HG03175 (cell line): ENCODE results near the gene KCNH4.
"Not testable (repeated sequence)": the region's sequence is repeated elsewhere in the genome, so short reads cannot be mapped to it uniquely, and the experiment has no call there.

Experiments used
- ATAC-seq: cut with Tn5 transposase; IDR thresholded peaks from one replicate; pipeline ENCODE4 v1.9.1; 2021; ENCODE audit warnings: mild to moderate bottlenecking, moderate library complexity; ENCODE audit not compliant: unreplicated experiment

The KCNH4 gene

DNA sequence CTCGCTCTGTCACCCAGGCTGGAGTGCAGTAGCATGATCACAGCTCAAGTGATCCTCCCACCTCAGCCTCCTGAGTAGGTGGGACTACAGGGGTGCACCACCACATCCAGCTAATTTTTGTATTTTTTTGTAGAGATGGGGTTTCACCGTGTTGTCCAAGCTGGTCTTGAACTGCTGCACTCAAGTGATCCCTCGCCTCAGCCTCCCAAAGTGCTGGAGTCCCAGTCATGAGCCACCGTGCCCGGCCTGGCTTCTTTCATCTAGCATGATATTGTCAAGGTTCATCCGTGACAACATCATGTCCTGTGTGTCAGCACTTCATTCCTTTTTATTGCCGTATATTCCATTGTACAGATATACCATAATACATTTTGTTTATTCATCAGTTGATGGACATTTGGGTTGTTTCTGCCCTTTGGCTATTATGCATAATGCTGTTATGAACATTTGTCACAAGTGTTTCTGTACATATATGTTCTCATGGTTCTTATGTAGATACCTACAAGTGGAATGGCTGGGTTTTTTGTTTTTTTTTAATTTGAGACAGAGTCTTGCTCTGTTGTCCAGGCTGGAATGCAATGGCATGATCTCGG is 16.7 kb upstream of the KCNH4 start:
- ATAC-seq = no peak

DNA sequence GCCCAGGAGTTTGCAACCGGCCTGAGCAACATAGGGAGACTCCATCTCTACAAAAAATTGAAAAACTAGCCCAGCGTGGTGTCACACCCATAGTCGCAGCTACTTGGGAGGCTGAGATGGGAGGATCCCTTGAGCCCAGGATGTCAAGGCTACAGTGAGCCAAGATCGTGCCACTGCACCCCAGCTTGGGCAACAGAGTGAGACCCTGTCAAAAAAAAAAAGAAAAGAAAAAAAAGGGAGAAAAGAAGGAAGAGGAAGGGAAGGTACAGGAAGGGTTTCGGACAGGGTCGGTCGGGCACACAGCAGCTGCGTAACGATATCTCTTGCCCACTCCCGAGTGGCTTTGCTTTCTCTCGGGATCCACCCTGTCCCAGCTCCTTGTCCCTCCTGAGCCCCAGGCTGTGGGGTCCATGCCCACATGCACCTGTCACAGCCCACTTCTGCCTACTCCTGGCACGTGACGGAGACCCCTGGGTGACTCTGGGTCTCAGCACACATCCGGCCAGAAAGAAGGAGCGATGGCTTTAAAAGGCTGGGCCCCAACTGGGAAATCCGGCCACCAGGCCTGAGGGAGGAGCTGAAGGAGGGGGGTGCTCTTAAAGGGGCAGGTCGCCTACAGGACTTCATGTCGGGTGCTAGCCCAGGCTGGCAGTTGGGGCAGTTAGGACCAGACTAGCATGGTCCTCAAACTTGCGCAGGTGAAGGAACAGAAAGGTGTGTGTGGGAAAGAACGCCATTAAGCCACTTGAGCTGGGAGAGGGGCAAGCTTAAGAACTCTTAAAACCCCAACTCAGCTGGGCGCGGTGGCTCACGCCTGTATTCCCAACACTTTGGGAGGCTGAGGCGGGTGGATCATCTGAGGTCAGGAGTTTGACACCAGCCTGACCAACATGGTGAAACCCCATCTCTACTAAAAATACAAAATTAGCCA is 13.3 kb upstream of the KCNH4 start, which contains the start of gene GHDC:
Gene GHDC, minus strand, starts transcription at position 526 of the 931 bp plus-strand sequence. CDS start 913 bp downstream, outside the sequence.
- ATAC-seq = peak; percentile 90

- no peak for ATAC-seq
Measured at GRCh38 chr17:42193216-42193968, 12.4 kb upstream of the KCNH4 start.

- ATAC-seq = no peak
Measured at GRCh38 chr17:42192189-42193126, 11.5 kb upstream of the KCNH4 start.

DNA sequence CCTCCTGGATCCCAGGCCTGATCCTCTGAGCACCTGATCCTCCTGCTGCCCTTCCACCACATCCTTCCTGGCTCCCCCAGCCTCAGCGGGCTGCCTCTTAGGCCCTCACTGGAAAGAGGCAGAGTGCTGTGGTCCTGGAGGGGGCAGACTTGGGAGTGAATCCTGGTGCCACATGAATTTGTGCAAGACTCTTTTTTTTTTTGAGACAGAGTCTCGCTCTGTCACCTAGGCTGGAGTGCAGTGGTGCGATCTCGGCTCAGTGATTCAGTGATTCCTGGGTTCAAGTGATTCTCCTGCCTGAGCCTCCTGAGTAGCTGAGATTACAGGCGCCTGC is 10.3 kb upstream of the KCNH4 start:
- ATAC-seq = no peak

DNA sequence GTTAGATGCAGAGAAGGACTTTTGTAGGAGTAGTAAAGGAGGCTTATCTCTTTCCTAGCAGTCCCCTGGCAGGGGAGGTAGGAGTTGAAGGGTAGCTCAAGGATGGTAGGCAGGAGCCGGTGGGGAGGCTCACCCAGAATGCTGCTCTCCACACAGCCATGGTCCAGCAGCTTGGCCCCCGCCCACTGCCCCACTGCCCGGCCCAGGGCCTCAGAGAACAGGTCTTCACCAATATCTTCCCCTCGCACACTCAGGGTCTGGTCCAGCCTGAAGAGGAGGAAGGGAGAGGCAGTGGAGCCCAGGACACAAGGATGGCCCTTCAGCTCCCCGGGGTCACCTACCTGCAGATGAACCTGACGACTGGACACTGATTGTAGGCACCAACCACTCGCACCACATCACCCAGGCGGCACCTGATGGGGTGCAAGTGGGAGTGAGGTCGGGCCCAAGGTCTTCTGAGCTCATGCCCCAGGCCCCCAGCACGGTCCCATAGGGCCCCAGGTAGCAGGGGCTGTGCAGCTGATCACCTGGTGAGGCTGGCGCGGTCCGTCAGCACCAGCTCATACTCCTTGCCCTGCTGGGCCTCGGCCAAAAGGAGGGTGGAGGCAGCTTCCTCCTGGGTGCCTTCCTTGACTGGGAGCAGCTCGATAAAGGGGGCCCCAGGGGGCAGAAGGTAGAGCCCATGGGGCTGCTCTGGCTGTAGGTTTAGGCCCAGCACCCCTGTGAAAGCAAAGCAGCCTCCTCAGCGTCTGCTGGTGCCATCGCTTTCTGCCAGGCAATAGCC is 9.7 kb upstream of the KCNH4 start:
- ATAC-seq = no peak

DNA sequence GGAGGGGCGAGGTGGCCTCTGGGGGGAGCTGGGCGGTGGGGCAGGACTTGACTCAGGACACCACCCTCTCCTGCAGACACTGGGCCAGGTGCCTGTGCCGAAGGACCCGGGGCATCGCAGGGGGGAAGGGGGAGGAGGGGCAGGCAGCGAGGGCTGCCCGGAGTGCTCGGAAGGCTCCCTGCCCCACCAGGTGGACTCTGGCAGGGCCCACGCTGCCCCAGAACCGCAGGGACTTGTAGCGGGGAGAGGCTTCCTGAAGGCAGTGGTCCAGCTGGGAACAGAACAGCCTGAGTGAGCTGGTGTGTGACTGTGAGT is 8.7 kb upstream of the KCNH4 start:
- ATAC-seq = no peak

DNA sequence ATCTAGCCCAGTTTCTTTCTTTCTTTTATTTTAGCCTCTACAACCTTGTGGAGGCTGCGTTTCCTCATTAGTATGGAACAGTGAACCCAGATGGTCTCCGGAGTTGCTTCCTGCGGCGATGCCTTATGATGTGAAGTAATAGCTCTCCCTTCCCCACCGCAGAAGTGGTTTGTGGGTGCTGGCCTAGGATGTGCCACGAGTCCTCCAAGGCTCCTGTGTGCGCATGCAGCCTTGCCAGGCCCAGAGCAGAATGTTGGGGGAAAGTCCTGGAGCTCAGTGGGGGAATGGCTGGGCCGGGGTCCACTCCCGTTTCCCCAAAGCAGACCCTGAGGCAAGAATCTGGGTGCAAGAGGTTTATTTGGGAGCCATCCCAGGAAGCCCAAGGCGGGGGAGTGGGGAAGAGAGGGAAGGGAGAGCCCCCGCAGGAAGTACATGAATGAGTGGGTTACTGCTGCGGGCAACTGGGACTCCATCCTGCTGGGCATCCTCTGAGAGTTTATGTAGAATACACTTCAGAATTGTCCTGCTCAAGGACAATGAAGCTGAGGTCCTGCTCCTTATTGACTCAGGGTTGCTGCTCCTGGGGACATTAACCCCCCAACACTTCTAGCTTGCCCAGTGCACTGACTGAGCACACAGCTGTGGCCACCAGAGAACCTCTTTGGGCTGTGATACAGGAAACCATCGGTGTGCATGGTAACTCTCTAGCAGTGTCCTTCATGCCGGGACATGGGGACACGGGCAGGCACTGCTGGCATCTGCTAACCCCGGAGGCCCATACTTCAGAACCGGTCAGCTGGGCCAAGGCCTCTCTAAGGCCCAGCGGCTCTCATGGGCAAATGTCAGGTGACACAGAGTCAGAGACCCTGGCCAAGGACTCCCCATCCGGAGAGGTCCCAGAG is 8.1 kb upstream of the KCNH4 start:
- ATAC-seq = no peak

DNA sequence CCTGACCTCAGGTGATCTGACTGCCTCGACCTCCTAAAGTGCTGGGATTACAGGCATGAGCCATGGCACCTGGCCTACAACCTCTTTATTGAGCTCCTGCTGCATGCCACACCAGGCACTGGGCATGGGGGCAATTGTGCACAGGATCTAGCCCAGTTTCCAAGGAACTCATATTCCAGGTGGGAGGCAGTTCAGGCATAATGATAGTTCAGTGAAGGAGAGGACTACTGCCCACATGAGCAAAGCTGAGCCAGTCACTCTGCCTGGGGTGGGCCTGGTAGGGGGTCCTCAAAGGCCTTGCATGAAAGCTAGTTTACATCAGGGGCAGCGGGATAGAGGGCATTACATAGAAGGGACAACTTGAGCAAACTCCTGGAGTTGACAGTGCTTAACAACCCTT is 6.9 kb upstream of the KCNH4 start:
- ATAC-seq = no peak

GRCh38 chr17:42186191-42186590 is 5.2 kb upstream of the KCNH4 start:
- not testable (repeated sequence) for ATAC-seq

DNA sequence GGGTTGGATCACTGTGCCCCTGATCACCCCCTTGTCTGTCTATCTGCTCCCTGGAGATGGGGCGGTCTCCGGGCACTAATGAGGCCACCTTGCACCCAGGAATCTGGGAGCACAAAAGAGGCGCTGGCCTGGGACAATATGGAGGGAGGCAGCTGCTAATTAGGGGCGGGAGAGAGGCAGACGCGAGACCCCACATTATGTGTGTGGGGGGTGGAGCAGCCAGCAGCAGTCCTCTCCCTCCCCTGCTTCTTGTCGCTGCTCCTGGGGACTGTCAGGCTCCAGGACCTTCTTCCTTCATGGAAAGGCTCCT is 4.6 kb upstream of the KCNH4 start:
- no peak for ATAC-seq

- no peak for ATAC-seq
Measured at GRCh38 chr17:42184713-42185620, 4.0 kb upstream of the KCNH4 start, which contains the start of gene HCRT. Gene HCRT (minus strand): TSS chr17:42185452. CDS start chr17:42185365, 87 bp downstream.

GRCh38 chr17:42183741-42184711 is 3.1 kb upstream of the KCNH4 start:
- peak; percentile 63 for ATAC-seq

- ATAC-seq = no peak
Measured at GRCh38 chr17:42182927-42183734, 2.2 kb upstream of the KCNH4 start.

- ATAC-seq = no peak
Measured at GRCh38 chr17:42181851-42182207, 887 bp upstream of the KCNH4 start.

GRCh38 chr17:42180411-42180921 is 476 bp downstream of the KCNH4 start:
- no peak for ATAC-seq
